ENCODE data around the gene RGS19. TPM values are rescaled to one million over a fixed set of nuclear protein-coding genes. Genes with fewer than 3 reads are reported as not detected.

RGS19 gene
- total RNA-seq, 1 experiment from 2014 or later = 16.4 TPM

GRCh38 chr20:64069209-64069613 lies 10.1 kb downstream of the RGS19 start:
- ChIA-PET POLR2A (ENCODE audit: low non-redundant PET) (no interaction called here), CTCF (interaction anchor here (0.6 kb wide), 1 partner anchor 89 kb away, joined by 3 read pairs; no protein-coding TSS in a partner anchor)

GRCh38 chr20:64068386-64069208 lies 10.7 kb downstream of the RGS19 start:
- no peak for DNase-seq (ENCODE audit: low spot score)
- no peak for TF ChIP-seq CTCF (conservative IDR thresholded peaks at IDR 0.05; ENCODE audit: low read depth, low read length)
- no peak for TF ChIP-seq EZH2 (IDR thresholded peaks at IDR 0.05; ENCODE audit: borderline replicate concordance, low read depth, low read length, poor library complexity, severe bottlenecking)
- CTCF ChIA-PET = no interaction called here
- peaks cover 6% of the 10 kb centered on the region for H3K36me3 ChIP-seq (ENCODE audit: insufficient read depth, low read length, poor library complexity, severe bottlenecking)
- POLR2A ChIA-PET (ENCODE audit: low non-redundant PET) = no interaction called here
- H3K4me3 ChIP-seq (ENCODE audit: low read depth, low read length, poor library complexity, severe bottlenecking) = no peak overlapping the region
- H3K4me1 ChIP-seq (ENCODE audit: insufficient read depth, low read length, poor library complexity, severe bottlenecking) = peaks cover 10% of the 10 kb centered on the region
- H3K27me3 ChIP-seq (replicated peaks; ENCODE audit: insufficient read depth, low read depth, low read length, poor library complexity) = no peaks in the 10 kb centered on the region
- no peak overlapping the region for H3K27ac ChIP-seq (ENCODE audit: low read depth, low read length, poor library complexity, severe bottlenecking)
- BruUV-seq (replicated peaks) = no TSS peak
- intact Hi-C loops (cut with micrococcal nuclease; ENCODE audit: unreplicated experiment) = no loop called here
- no peaks in the 10 kb centered on the region for H3K9me3 ChIP-seq (ENCODE audit: low read depth, low read length, poor library complexity, severe bottlenecking)

More at GRCh38 chr20:64069209-64069613, 10.1 kb downstream of the RGS19 start:
- intact Hi-C loops (cut with micrococcal nuclease; ENCODE audit: unreplicated experiment) = no loop called here
- Histone ChIP-seq H3K4me1 (ENCODE audit: insufficient read depth, low read length, poor library complexity, severe bottlenecking) (peaks cover 4% of the 10 kb centered on the region), H3K27me3 (replicated peaks; ENCODE audit: insufficient read depth, low read depth, low read length, poor library complexity) (no peaks in the 10 kb centered on the region), H3K27ac (ENCODE audit: low read depth, low read length, poor library complexity, severe bottlenecking) (no peak overlapping the region), H3K4me3 (ENCODE audit: low read depth, low read length, poor library complexity, severe bottlenecking) (no peak overlapping the region), H3K36me3 (ENCODE audit: insufficient read depth, low read length, poor library complexity, severe bottlenecking) (peaks cover 6% of the 10 kb centered on the region), H3K9me3 (ENCODE audit: low read depth, low read length, poor library complexity, severe bottlenecking) (no peaks in the 10 kb centered on the region)
- no TSS peak for BruUV-seq (replicated peaks)
- DNase-seq (ENCODE audit: low spot score) = no peak
- TF ChIP-seq EZH2 (IDR thresholded peaks at IDR 0.05; ENCODE audit: borderline replicate concordance, low read depth, low read length, poor library complexity, severe bottlenecking) (no peak), CTCF (conservative IDR thresholded peaks at IDR 0.05; ENCODE audit: low read depth, low read length) (no peak)

GRCh38 chr20:64067733-64068307 lies 11.5 kb downstream of the RGS19 start:
- no peak for TF ChIP-seq EZH2 (IDR thresholded peaks at IDR 0.05; ENCODE audit: borderline replicate concordance, low read depth, low read length, poor library complexity, severe bottlenecking)
- TF ChIP-seq CTCF (conservative IDR thresholded peaks at IDR 0.05; ENCODE audit: low read depth, low read length) = no peak
- Histone ChIP-seq H3K9me3 (ENCODE audit: low read depth, low read length, poor library complexity, severe bottlenecking) (no peaks in the 10 kb centered on the region), H3K27ac (ENCODE audit: low read depth, low read length, poor library complexity, severe bottlenecking) (no peak overlapping the region), H3K27me3 (replicated peaks; ENCODE audit: insufficient read depth, low read depth, low read length, poor library complexity) (no peaks in the 10 kb centered on the region), H3K36me3 (ENCODE audit: insufficient read depth, low read length, poor library complexity, severe bottlenecking) (no peaks in the 10 kb centered on the region), H3K4me1 (ENCODE audit: insufficient read depth, low read length, poor library complexity, severe bottlenecking) (peaks cover 11% of the 10 kb centered on the region), H3K4me3 (ENCODE audit: low read depth, low read length, poor library complexity, severe bottlenecking) (no peak overlapping the region)
- ChIA-PET POLR2A (ENCODE audit: low non-redundant PET) (no interaction called here), CTCF (no interaction called here)
- no TSS peak for BruUV-seq (replicated peaks)
- intact Hi-C loops (cut with micrococcal nuclease; ENCODE audit: unreplicated experiment) = no loop called here
- DNase-seq (ENCODE audit: low spot score) = no peak
